Thymus (tissue), 11 donors: ENCODE results near the gene CHRM4. TPM values are rescaled to one million over a fixed set of nuclear protein-coding genes. Genes with fewer than 3 reads are reported as not detected.

ENCODE experiments used
- DNase-seq, 9 donors: peaks; one replicate each; pipeline ENCODE4 v3.0.0-alpha.2; 2013; ENCODE audit warnings: low spot score in 9 of 9, low read depth in 6 of 9, missing footprints in 1 of 9
- H3K27ac ChIP-seq, 2 donors: one replicate each; pipeline ENCODE4 v1.5.1; 2013; ENCODE audit warnings: control low read depth in 1 of 2, low read depth in 1 of 2, low read length in 1 of 2, mild to moderate bottlenecking in 1 of 2, moderate library complexity in 1 of 2
- H3K27me3 ChIP-seq, 2 donors: one replicate each; pipeline ENCODE4 v1.5.1; 2013; ENCODE audit warnings: low read length in 1 of 2; ENCODE audit not compliant: control insufficient read depth in 2 of 2, insufficient read depth in 1 of 2
- H3K36me3 ChIP-seq, 2 donors: one replicate each; pipeline ENCODE4 v1.5.1; 2013; ENCODE audit warnings: low read length in 1 of 2, mild to moderate bottlenecking in 1 of 2, moderate library complexity in 1 of 2; ENCODE audit not compliant: control insufficient read depth in 2 of 2, insufficient read depth in 2 of 2
- H3K4me1 ChIP-seq, 2 donors: one replicate each; pipeline ENCODE4 v1.5.1; 2013; ENCODE audit warnings: low read length in 2 of 2; ENCODE audit not compliant: control insufficient read depth in 2 of 2, insufficient read depth in 2 of 2
- H3K4me3 ChIP-seq, 2 donors: one replicate each; pipeline ENCODE4 v1.5.1; 2013; ENCODE audit warnings: low read length in 2 of 2, control low read depth in 1 of 2, mild to moderate bottlenecking in 1 of 2
- H3K9me3 ChIP-seq, 2 donors: one replicate each; pipeline ENCODE4 v1.5.1; 2013; ENCODE audit warnings: low read length in 1 of 2, mild to moderate bottlenecking in 1 of 2; ENCODE audit not compliant: control insufficient read depth in 2 of 2, insufficient read depth in 1 of 2
- WGBS: extraction: QIAGEN DNeasy Blood & Tissue Kit; methylation state at CpG from one replicate; pipeline ENCODE4 v1.1.7; 2013; 5-methylcytosine and 5-hydroxymethylcytosine counted together
- polyA plus RNA-seq: library from polyadenylated mRNA; stranded (reverse); fragments of 200-250 nt; gene quantifications from one replicate; pipeline ENCODE4 v1.2.3, GENCODE V29; 2013
- total RNA-seq: library from RNA; stranded (reverse); fragments of 120-200 nt; gene quantifications from one replicate; pipeline ENCODE4 v1.2.4, GENCODE V29; 2013
- donor health status: healthy.

Gene CHRM4
- total and polyA plus RNA-seq, 2 donors: 0.23 to 3.6 TPM

DNA sequence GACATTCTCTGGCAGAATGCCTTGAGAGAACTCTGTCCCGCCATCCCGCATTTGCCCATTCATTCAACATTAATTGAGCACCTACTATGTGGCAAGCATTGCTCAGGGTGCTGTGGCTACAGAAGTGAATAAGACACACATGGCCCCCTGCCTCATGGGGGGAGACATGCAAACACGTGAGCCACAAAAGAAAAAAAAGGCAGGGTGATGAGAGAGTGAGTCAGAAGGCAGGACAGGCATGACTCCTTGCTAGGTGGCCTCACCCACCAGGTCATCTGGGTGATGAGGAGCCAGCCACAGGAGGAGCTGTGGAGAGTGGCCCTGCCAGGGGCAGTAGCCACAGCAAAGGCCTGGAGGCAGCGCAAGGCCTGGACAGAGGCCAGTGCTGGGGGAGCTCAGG lies 4.9 kb downstream of the CHRM4 start:
- Histone ChIP-seq H3K9me3 (peaks cover 0 to 8% of the 10 kb centered on the region in 2 donors), H3K4me3 (no peak overlapping the region), H3K4me1 (peaks cover 11 to 34% of the 10 kb centered on the region in 2 donors), H3K27ac (no peak overlapping the region), H3K27me3 (peaks cover 59 to 100% of the 10 kb centered on the region in 2 donors), H3K36me3 (no peaks in the 10 kb centered on the region)
- no peak for DNase-seq
- 95% methylated on average over 4 of the region's 4 CpGs for WGBS

DNA sequence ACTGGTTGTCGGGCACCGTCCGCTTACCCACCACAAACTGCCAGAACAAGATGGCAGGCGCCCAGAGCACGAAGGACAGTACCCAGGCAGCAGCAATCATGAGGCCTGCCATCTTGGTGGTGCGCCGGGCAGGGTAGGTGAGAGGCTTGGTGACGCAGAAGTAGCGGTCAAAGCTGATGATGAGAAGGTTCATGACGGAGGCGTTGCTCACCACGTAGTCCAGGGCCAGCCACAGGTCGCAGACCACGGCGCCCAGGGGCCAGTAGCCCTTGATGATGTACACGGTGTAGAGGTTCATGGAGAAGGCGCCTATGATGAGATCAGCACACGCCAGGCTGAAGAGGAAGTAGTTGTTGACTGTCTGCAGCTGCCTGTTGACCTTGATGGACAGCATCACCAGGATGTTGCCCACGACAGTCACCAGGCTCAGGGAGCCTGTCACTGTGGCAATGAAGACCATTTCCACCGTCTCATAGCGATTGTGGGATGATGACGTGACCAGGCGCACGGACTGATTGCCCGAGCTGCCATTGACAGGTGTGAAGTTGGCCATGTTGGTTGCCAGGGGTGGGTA lies 5.5 kb downstream of the CHRM4 start:
- no peak overlapping the region for H3K4me3 ChIP-seq
- H3K9me3 ChIP-seq: peaks cover 0 to 8% of the 10 kb centered on the region in 2 donors
- WGBS: 97% methylated on average over 25 of the region's 25 CpGs
- H3K36me3 ChIP-seq: no peaks in the 10 kb centered on the region
- H3K27me3 ChIP-seq: peaks cover 54 to 99% of the 10 kb centered on the region in 2 donors
- H3K27ac ChIP-seq: no peak overlapping the region
- no peak for DNase-seq
- H3K4me1 ChIP-seq: peaks cover 10 to 34% of the 10 kb centered on the region in 2 donors

GRCh38 chr11:46385169-46386004 lies 6.2 kb downstream of the CHRM4 start:
- 97% methylated on average over 47 of the region's 47 CpGs for WGBS
- DNase-seq: no peak
- no peak overlapping the region for H3K4me3 ChIP-seq
- H3K27me3 ChIP-seq: peaks cover 47 to 99% of the 10 kb centered on the region in 2 donors
- H3K36me3 ChIP-seq: no peaks in the 10 kb centered on the region
- H3K9me3 ChIP-seq: peaks cover 0 to 8% of the 10 kb centered on the region in 2 donors
- peaks cover 10 to 39% of the 10 kb centered on the region in 2 donors for H3K4me1 ChIP-seq
- H3K27ac ChIP-seq: no peak overlapping the region

DNA sequence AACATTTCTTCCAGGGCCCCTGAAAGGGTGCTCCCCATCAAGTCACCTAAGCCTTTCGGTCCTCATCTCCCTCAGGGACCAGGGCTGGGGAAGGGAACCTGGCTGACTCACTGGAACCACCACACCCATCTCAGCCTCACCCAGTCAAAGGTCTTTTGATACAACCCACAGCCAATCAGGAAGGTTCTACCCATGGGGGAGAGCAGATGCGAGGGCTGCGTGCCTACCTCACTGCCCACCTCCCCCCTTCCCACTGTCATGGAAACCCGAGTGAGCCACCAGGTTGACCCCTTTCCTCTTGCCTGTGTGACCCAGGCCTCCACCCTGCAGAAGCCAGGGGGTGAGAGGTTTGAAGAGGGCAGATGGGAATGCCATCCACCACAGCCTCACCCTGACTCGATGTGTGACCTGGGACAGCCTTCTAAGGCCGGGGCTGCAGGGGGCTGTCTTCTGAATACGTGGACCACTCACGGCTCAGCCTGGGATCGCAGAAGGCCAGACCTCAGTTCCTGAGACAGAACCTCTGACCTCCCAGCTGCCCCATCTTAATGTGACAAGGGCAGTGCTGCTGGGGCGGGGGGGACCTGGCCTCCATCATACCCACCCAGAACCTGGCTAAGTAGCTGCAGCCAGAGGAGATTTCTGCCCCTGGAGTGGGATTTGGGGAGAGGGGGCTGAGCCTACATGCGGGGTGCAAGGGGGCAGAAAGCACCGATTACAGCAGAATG lies 7.4 kb downstream of the CHRM4 start:
- H3K9me3 ChIP-seq: peaks cover 0 to 3% of the 10 kb centered on the region in 2 donors
- H3K27me3 ChIP-seq: peaks cover 35 to 90% of the 10 kb centered on the region in 2 donors
- no peak for DNase-seq
- 95% methylated on average over 12 of the region's 12 CpGs for WGBS
- H3K27ac ChIP-seq: no peak overlapping the region
- peaks cover 10 to 28% of the 10 kb centered on the region in 2 donors for H3K4me1 ChIP-seq
- no peak overlapping the region for H3K4me3 ChIP-seq
- no peaks in the 10 kb centered on the region for H3K36me3 ChIP-seq

DNA sequence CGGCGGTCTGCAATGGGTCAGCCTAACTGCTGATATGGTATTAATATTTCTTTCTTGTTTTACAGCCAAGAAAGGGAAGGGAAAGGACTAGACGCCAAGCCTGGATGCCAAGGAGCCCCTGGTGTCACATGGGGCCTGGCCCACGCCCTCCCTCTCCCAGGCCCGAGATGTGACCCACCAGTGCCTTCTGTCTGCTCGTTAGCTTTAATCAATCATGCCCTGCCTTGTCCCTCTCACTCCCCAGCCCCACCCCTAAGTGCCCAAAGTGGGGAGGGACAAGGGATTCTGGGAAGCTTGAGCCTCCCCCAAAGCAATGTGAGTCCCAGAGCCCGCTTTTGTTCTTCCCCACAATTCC lies 8.2 kb downstream of the CHRM4 start:
- H3K36me3 ChIP-seq: peaks cover under 1 to 3% of the 10 kb centered on the region in 2 donors
- H3K9me3 ChIP-seq: peaks cover 0 to 3% of the 10 kb centered on the region in 2 donors
- peaks cover 27 to 82% of the 10 kb centered on the region in 2 donors for H3K27me3 ChIP-seq
- no peak overlapping the region for H3K4me3 ChIP-seq
- H3K27ac ChIP-seq: no peak overlapping the region
- peaks cover 10 to 26% of the 10 kb centered on the region in 2 donors for H3K4me1 ChIP-seq
- WGBS: 96% methylated on average over 7 of the region's 7 CpGs
- DNase-seq: no peak

GRCh38 chr11:46382646-46383403 lies 8.8 kb downstream of the CHRM4 start:
- Histone ChIP-seq H3K27ac (no peak overlapping the region), H3K36me3 (peaks cover 6 to 7% of the 10 kb centered on the region in 2 donors), H3K27me3 (peaks cover 24 to 77% of the 10 kb centered on the region in 2 donors), H3K4me3 (no peak overlapping the region), H3K4me1 (peaks cover 10 to 24% of the 10 kb centered on the region in 2 donors), H3K9me3 (peaks cover 0 to 3% of the 10 kb centered on the region in 2 donors)
- 75% methylated on average over 18 of the region's 18 CpGs for WGBS
- no peak for DNase-seq

DNA sequence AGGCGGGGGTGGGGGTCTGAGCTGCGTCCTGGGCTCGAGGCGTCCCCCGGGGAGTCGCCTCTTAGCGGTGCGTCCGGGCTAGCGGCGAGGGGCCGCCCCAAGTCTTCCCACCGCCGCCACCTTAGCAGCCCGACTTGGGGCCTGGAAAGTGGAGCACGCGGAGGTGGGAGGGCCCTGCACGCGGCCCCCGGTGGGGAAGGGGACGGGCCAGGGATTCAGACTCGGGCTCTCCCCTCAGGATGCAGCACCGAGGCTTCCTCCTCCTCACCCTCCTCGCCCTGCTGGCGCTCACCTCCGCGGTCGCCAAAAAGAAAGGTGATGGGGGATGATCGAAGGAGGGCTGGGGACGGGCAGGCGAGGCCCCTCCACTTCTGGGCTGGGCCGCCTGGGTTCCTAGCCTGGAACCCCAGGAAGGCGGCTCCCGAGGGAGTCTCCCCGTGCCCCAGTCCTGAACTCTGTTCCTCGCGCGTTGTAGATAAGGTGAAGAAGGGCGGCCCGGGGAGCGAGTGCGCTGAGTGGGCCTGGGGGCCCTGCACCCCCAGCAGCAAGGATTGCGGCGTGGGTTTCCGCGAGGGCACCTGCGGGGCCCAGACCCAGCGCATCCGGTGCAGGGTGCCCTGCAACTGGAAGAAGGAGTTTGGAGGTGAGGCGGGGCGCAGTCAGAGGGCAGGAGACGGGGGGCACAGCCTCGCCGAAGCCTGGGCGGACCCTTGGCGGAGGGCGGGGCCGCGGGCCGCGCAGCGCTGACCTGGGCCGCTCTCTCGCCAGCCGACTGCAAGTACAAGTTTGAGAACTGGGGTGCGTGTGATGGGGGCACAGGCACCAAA lies 9.5 kb downstream of the CHRM4 start:
- WGBS: 1% methylated on average over 66 of the region's 66 CpGs
- Histone ChIP-seq H3K36me3 (peaks cover 12 to 15% of the 10 kb centered on the region in 2 donors), H3K4me3 (peak overlapping the region; percentile 40 to 59), H3K27ac (no peak overlapping the region), H3K9me3 (peaks cover 0 to 3% of the 10 kb centered on the region in 2 donors), H3K27me3 (peaks cover 16 to 69% of the 10 kb centered on the region in 2 donors), H3K4me1 (peaks cover 10 to 20% of the 10 kb centered on the region in 2 donors)
- DNase-seq: peak in 1 of 9 donors; percentile 52
